COLO829 (cell line): ENCODE results near the gene FAM174A.
"Not testable (repeated sequence)": the region's sequence is repeated elsewhere in the genome, so short reads cannot be mapped to it uniquely, and the experiment has no call there.

Source experiments
- DNase-seq: peaks from one replicate; pipeline ENCODE4 v3.0.0; 2012; ENCODE audit warnings: low spot score

FAM174A gene

DNA sequence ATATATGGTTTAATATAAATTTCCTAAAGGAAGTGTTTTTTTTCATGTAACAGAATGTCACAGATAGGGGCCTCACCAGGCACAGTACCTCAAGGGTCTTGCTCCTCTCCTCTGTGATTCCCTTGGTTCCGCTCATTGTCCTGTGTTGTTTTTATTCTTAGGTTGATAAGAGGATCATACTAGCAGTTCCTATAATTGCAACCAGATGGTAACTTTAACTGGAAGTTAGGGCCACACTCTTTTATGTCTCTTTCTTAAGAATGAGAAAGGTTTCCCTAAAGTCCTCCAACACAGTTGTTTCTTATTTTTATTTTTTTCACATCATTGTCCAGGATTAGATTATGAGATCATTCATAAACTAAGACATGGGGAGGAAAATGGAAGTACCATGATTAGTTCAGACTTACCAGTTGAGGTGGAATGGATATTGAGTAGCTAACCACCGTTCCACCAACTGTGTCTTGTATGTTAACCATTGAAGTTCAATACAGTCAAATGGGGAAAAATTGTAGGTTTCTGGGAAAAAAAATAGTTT, 41.1 kb downstream of the FAM174A start:
- DNase-seq = no peak

DNA sequence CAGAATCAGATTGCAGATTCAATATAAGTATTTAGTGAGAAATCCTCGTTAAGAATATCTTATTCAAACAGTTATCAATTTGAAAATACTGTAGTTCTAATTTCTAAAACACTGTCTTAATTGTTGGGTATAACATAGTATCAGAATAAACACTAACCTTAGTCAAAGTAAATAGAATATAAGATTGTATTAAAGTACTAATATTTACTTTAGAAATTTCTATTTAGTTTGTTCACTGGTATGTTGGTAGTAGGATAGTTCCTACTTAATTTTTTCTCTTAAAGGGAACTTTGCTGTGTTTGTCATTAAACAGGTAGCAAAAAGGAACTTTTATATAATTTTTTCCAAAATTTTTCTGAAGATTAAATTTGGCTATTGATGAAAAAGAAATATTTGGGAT, 42.3 kb downstream of the FAM174A start:
- no peak for DNase-seq

DNA sequence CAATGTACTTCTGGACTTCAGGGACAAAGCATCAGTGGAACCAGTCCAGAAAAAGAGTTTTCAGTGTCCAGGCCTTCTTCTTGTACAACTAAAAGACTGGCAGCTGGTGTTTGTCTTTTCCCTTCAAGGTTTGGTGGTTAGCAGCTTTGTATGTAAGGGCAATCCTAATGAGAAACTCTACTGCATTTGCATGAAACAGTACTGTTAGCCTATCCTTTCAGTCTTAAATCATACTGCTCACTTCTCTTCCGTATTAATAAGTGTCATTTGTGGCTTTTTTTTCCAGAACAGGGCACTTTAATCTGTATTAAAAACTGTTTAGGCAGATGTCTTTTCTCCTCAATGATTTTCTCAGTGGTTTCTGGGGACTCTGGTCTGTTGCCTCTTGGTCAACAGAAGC, 48.9 kb downstream of the FAM174A start:
- no peak for DNase-seq

DNA sequence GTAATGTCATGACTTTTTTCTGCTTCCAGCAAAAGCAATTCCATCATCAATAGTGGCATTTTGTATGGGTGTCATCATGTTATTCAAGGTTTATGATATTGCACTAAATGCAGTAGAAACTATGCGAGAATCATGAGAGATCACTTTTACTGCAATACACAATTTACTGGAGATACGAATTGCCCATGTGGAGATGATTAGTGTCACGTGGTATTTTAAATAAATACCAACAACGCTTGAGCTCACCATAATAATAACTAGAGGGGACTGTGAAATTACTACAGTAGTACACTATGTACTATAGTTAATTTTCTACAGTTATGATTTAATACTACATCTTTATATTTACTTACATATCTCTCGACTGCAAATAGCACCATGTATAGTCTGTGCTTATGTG, 49.7 kb downstream of the FAM174A start:
- no peak for DNase-seq

DNA sequence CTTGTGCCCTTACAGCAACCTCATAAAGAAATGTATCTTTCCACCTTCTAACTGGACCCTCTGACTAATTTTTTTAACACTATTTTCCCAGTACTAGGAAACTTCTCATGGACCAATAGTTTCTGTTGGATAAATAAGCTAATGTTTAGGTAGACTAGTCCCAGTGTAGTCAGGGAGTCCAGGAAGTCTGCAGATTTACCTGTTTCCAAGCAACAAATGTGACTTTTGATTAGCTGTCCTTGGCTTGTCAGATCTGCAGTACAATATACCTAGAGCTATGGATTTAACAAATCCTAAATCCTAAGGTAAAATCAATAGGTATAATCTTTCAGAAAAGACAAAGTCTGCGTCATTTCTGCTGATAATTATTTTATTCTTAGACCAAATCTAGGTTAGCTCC, 55.7 kb downstream of the FAM174A start:
- DNase-seq = no peak

DNA sequence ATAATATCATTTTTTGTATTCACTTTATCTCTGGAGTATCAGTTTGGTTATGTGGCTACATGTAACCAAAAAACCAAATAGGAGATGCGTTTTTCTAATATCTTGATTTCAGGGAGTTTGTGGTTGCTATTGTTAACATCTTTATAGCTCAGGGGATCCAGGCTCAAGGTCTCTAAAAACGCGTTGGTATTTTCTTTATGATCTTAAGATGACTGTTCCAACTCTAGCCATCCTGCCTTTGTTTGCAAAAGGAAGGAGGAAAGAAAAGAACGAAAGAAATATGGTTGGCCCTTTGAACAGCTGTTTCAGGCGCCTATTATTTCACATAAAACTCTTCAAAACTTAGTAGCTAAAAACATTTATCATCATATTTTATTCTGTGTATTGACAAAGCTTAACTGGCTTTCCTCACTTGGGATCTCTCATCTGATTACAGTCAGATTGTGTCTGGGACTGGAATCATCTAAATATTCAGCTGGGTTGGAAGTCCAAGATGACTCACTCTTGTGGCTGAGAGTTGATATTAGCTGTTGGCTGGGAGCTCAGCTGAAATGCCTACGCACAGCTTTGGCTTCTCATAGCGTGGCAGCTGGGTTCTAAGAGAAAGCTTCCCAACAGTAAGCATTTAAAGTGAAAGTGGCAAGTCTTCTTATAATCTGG, 60.1 kb downstream of the FAM174A start:
- peak; percentile 21 for DNase-seq

DNA sequence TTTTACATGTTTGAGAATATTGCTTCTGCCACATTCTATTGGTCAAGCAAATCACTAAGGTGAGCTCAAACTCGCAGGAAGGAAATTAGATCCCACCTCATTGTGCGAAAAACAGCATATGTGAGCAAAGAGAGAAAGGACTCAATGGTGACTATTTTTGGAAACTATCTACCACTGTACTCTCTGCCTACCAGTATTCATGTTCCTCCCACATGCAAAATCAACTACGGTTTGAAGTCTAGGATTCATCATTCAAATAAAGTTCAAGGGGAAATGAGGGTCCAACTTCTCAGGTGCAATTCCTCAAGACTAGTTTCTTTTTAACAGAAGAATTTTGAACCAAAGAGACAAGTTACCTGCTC, 60.6 kb downstream of the FAM174A start:
- no peak for DNase-seq

DNA sequence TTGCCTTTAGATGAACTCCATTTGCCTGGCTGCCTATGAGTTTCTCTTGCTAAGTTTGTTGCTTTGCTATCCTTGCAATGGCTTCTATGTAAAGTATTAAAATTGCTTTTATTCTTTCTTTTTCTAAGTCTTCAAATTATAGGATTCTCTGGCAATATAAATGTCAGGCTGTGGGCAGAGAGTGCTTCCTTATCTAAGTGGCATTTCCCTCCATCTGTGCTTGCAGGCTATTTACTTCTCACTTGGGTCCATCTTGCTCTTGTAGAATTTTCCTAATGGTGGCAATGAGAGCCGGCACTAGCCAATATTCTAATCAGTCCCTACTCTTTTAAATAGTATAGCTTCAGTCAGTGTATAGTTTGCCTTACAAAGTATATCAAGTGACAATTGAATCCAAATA, 63.3 kb downstream of the FAM174A start:
- DNase-seq = no peak

DNA sequence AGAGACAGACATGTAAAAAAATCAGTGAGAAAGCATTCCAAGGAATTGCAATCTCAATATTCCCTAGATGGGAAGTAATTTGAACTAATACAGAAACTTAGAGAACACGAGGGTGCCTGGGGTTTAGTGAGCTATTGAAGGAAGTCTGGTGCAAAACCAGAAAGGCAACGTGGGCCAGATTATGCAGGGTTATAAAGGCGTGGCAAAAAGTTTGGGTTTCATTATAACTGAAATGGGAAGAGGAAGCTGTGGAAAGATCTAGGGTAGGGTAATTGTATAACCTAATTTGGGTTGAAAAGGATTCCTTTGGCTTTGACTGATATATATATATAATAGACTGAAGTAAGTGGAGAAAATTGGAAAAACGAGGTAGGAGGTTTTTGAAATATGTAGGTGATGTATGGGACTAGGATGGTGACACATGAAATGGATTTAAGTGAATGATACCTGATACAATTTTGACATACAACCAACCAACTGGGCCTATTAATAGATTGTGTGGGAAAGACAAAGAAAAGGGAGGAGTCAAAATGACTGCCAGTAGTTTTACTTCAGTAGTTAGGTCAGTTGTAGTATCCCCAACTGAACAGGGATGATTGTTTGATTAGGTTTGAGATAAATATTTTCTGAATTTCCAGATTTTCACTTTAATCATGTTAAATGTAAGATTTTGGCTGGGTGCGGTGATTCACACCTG, 65.3 kb downstream of the FAM174A start:
- DNase-seq = no peak

DNA sequence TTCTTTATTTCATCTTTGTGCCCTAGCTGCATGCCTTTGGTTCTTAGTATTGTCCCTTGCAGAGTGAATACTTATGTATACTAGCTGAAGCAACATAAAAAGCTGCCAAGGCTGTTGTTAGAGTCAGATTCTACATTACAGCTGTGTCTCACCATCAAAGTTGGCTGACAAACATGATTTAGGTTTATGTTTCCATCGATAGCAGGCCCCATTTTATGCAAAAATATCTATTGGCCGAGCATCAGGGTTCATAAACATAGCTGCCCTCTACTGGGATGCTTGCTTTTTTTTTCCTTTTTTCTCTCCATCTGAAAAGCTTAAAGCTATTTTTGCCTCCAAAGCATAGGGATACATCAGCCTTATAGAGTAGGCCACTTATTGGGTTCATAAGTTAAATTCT, 68.0 kb downstream of the FAM174A start:
- DNase-seq = no peak

DNA sequence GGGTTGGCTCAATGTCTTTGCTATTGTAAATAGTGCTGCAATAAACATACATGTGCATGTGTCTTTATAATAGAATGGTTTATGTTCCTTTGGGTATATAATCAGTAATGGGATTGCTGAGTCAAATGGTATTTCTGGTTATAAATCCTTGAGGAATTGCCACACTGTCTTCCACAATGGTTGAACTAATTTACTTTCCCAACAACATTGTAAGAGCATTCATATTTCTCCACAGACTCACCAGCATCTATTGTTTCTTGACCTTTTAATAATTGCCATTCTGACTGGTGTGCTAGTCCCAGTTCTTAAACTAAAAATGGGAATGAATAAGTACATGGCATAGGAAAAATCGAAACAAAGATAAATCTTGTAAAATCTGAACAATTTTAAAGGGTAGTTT, 68.8 kb downstream of the FAM174A start:
- not testable (repeated sequence) for DNase-seq

DNA sequence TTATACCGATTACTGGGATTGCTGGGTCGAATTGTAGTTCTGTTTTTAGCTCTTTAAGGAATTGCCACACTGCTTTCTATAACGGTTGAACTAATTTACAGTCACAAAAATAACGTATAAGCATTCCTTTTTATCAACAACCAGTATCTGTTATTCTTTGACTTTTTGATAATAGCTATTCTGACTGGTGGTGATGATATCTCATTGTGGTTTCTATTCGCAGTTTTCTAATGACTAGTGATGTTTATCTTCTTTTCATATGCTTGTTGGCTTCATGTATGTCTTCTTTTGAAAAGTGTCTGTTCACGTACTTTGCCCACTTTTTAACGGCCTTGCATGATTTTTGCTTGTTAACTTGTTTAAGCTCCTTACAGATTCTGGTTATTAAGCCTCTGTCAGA, 74.4 kb downstream of the FAM174A start:
- no peak for DNase-seq

DNA sequence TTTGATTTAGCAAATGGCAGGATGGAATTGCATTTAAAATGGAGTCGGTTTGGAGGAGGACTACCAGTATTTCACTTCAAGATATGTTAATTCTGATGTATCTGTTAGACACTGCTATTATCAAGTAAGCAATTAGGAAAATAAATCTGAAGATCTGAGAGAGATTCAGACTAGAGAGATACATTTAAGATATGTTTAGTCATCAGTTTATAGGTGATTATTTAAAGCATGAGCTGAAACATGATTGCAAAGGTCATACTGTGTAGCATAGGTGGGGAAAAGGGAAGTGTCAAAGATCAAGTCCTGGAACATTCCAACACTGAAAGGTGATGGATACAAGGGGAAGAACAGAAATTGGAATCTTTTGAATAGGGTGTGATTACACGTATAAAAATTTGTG, 79.1 kb downstream of the FAM174A start:
- DNase-seq = no peak

DNA sequence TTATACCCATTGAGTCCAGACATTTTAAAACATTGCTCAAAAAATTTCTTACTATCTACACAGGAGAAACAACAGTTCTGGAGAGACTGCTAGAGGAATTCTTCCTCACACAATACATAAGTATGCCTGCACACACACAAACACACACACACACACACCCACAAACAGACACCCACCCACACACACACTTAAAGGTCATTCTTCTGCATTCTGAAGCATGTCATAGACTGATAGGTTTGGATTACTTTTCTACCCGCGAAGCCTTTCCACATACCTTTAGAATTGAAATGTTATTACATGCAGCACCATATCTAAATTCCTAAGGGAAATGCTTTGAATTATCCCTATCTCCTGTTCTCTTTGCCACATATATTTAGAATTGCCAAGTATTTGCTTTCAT, 80.2 kb downstream of the FAM174A start:
- DNase-seq = no peak

DNA sequence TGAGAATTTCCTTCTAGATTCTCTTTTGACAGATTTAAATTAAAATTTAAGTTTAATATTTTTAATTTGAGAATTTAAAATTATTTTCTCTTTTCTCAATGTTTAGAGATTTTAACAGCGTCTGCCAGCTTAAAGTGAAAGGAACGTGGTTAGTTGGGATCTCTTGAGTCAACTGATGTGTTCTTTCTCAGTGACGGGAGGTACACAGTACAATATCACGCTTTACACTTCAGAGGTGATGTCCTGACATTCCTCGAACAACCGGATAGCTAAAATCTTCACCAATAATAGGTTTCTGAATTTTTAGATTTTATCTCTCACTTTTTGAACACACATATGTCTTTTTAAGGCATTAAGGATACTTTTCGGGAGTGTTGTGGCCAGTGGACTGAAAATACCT, 81.1 kb downstream of the FAM174A start:
- no peak for DNase-seq

DNA sequence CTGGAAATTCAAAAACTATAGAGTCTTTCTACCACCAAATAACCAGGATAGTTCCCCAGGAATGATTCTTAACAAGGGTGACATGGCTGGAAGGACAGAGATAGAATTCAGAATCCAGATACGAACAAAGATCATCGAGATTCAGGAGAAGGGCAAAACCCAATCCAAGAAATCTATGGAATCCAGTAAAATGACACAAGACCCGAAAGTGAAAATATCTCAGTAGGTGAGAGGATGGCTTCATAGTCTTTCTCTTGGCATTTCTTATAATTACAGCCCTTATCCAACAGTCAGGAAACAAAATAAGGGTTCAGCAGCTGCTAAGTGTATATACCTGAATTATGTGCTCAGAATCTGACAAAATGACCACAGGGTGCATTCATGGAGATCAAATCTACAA, 81.8 kb downstream of the FAM174A start:
- no peak for DNase-seq

DNA sequence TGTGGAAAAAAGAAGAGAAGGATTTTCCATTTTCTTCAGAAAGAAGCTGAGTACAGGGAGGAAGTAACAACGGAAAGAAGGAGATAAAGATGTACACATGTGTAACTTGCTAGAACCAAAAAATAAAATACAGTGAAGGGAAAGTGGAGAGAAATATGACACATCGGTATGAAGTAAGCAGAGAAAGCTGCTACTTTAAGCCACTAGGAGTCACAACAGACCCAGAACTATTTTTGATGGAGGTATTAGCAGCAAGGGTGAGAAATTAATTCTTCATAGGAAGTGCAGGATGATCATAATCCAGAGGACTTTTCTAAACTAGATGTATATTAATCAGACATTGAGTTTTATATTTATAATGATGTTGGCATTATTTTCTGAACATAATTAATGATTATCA, 88.5 kb downstream of the FAM174A start:
- DNase-seq = no peak

DNA sequence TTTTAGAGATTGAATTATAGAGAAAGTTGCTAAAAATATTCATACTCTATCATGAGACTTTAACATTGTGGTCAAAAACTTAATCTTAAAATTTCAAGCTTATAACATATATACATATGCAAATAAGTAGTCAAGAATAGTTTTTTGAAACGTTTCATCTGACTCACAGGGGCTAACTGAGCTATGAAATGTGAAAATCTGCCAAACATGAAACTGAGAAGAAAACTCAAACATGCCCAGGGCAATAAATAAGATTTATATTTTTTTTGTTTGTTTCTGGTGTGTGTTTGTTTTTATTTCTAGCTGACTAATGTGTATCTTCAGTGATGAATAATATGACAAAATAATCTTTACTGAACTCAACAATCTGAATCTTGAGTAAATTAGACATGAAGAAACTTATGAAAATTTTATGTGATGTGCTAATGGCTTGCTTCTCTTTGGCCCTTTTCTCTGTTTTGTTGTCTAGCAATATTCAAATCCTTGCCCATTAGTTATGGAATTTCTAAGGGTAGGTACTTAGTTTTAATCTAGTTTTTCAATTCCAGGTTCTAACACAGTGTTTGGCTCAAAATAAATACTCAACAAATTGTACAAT, 99.9 kb downstream of the FAM174A start:
- no peak for DNase-seq
